OCI-LY1 (cell line): ENCODE results near the gene DNAH7.

Experiments used
- H2AFZ ChIP-seq: fragments of 200-600 bp; sonication (generic), shearing (Covaris generic); 2 replicates; pipeline ENCODE4 v1.6.0; 2014; ENCODE audit warnings: antibody characterized with exemption, mild to moderate bottlenecking, low read length
- H3F3A ChIP-seq: fragments of 200-600 bp; sonication (generic), shearing (Covaris generic); 2 replicates; pipeline ENCODE4 v1.6.0; 2014; ENCODE audit warnings: mild to moderate bottlenecking, antibody characterized with exemption, low read length, moderate library complexity; ENCODE audit not compliant: insufficient read depth
- H3K27ac ChIP-seq: fragments of 200-600 bp; sonication (generic); 2 replicates; pipeline ENCODE4 v1.5.1; 2014; ENCODE audit warnings: low read length, mixed run types, mild to moderate bottlenecking, low read depth; ENCODE audit not compliant: poor library complexity, severe bottlenecking
- H3K27me3 ChIP-seq: fragments of 200-600 bp; sonication (generic); 2 replicates; pipeline ENCODE4 v1.6.0; 2014; ENCODE audit warnings: antibody characterized with exemption, mild to moderate bottlenecking, low read length, moderate library complexity; ENCODE audit not compliant: insufficient read depth
- H3K36me3 ChIP-seq: fragments of 200-600 bp; sonication (generic); 2 replicates; pipeline ENCODE4 v1.6.1; 2014; ENCODE audit warnings: mild to moderate bottlenecking, antibody characterized with exemption, low read length, moderate library complexity, mixed read lengths; ENCODE audit not compliant: insufficient read depth
- H3K4me1 ChIP-seq: fragments of 200-600 bp; sonication (generic); 2 replicates; pipeline ENCODE4 v1.5.1; 2014; ENCODE audit warnings: mild to moderate bottlenecking, low read length, moderate library complexity; ENCODE audit not compliant: insufficient read depth, severe bottlenecking
- H3K4me2 ChIP-seq: fragments of 200-600 bp; sonication (generic), shearing (Covaris generic); 2 replicates; pipeline ENCODE4 v1.6.1; 2014; ENCODE audit warnings: low read length
- H3K4me3 ChIP-seq: fragments of 200-600 bp; sonication (generic); 2 replicates; pipeline ENCODE4 v1.5.1; 2014; ENCODE audit warnings: low read length, low read depth, mild to moderate bottlenecking, mixed read lengths; ENCODE audit not compliant: poor library complexity, severe bottlenecking
- H3K79me2 ChIP-seq: fragments of 200-600 bp; shearing (Covaris generic); 2 replicates; pipeline ENCODE4 v1.6.1; 2016; ENCODE audit warnings: mixed run types, low read length, mixed read lengths; ENCODE audit not compliant: insufficient read depth
- H3K9ac ChIP-seq: fragments of 200-600 bp; sonication (generic), shearing (Covaris generic); 2 replicates; pipeline ENCODE4 v1.6.1; 2014; ENCODE audit warnings: mild to moderate bottlenecking, low read length, mixed read lengths
- H3K9me2 ChIP-seq: fragments of 200-600 bp; sonication (generic), shearing (Covaris generic); 2 replicates; pipeline ENCODE4 v1.6.1; 2014; ENCODE audit warnings: low read depth, mild to moderate bottlenecking, low read length, mixed read lengths
- H3K9me3 ChIP-seq: fragments of 200-600 bp; shearing (Covaris generic); 2 replicates; pipeline ENCODE4 v1.6.1; 2014; ENCODE audit warnings: low read length, mixed read lengths
- H4K20me1 ChIP-seq: fragments of 200-600 bp; sonication (generic), shearing (Covaris generic); 2 replicates; pipeline ENCODE4 v1.6.0; 2016; ENCODE audit warnings: mild to moderate bottlenecking, low read length; ENCODE audit not compliant: insufficient read depth
- CTCF ChIP-seq: fragments of 200-600 bp; sonication (generic), shearing (Covaris generic); IDR thresholded peaks from 2 replicates; pipeline ENCODE4 v1.5.1; 2017; ENCODE audit warnings: mild to moderate bottlenecking, antibody characterized with exemption, low read length, moderate library complexity, mixed read lengths
- EZH2 ChIP-seq: fragments of 200-600 bp; sonication (generic), shearing (Covaris generic); IDR thresholded peaks from 2 replicates; pipeline ENCODE4 v1.8.0; 2017; ENCODE audit warnings: borderline replicate concordance, mixed run types, mild to moderate bottlenecking, antibody characterized with exemption, low read length, moderate library complexity, mixed read lengths

Gene DNAH7

GRCh38 chr2:196046123-196046917, 22.3 kb downstream of the DNAH7 start:
- no peaks in the 10 kb centered on the region for H3K9me3 ChIP-seq
- H3K9ac ChIP-seq, result no peak overlapping the region
- no peaks in the 10 kb centered on the region for H3K27me3 ChIP-seq
- TF ChIP-seq EZH2 (no peak), CTCF (no peak)
- H3K4me2 ChIP-seq, result no peak overlapping the region
- H3K27ac ChIP-seq, result no peak overlapping the region
- H3K9me2 ChIP-seq, result no peaks in the 10 kb centered on the region
- H3K4me1 ChIP-seq, result no peaks in the 10 kb centered on the region
- no peaks in the 10 kb centered on the region for H4K20me1 ChIP-seq
- no peak overlapping the region for H2AFZ ChIP-seq
- H3F3A ChIP-seq, result no peaks in the 10 kb centered on the region
- no peaks in the 10 kb centered on the region for H3K36me3 ChIP-seq
- no peak overlapping the region for H3K4me3 ChIP-seq
- H3K79me2 ChIP-seq, result no peaks in the 10 kb centered on the region

- no peaks in the 10 kb centered on the region for H3K4me1 ChIP-seq
- no peaks in the 10 kb centered on the region for H3K27me3 ChIP-seq
- no peak overlapping the region for H3K4me2 ChIP-seq
- H3K79me2 ChIP-seq, result no peaks in the 10 kb centered on the region
- no peak overlapping the region for H2AFZ ChIP-seq
- H3K4me3 ChIP-seq, result no peak overlapping the region
- no peak for TF ChIP-seq EZH2
- TF ChIP-seq CTCF, result no peak
- no peaks in the 10 kb centered on the region for H3F3A ChIP-seq
- no peaks in the 10 kb centered on the region for H3K36me3 ChIP-seq
- no peak overlapping the region for H3K27ac ChIP-seq
- no peaks in the 10 kb centered on the region for H3K9me3 ChIP-seq
- no peak overlapping the region for H3K9ac ChIP-seq
- no peaks in the 10 kb centered on the region for H4K20me1 ChIP-seq
- no peaks in the 10 kb centered on the region for H3K9me2 ChIP-seq
Measured at GRCh38 chr2:196041786-196042185, 26.9 kb downstream of the DNAH7 start.

GRCh38 chr2:196040218-196040617, 28.4 kb downstream of the DNAH7 start:
- no peak for TF ChIP-seq CTCF
- TF ChIP-seq EZH2, result no peak
- Histone ChIP-seq H3K9me2 (no peaks in the 10 kb centered on the region), H3K9me3 (no peaks in the 10 kb centered on the region)

More at GRCh38 chr2:196040218-196040617, 28.4 kb downstream of the DNAH7 start:
- H2AFZ ChIP-seq, result no peak overlapping the region
- H3K4me1 ChIP-seq, result no peaks in the 10 kb centered on the region
- H4K20me1 ChIP-seq, result no peaks in the 10 kb centered on the region
- H3K79me2 ChIP-seq, result no peaks in the 10 kb centered on the region
- no peak overlapping the region for H3K4me2 ChIP-seq
- H3K9ac ChIP-seq, result no peak overlapping the region
- no peaks in the 10 kb centered on the region for H3K36me3 ChIP-seq
- no peaks in the 10 kb centered on the region for H3F3A ChIP-seq
- no peak overlapping the region for H3K4me3 ChIP-seq
- no peaks in the 10 kb centered on the region for H3K27me3 ChIP-seq
- H3K27ac ChIP-seq, result no peak overlapping the region
